SU-DHL-6 (cell line): ENCODE results near the gene FLT1.

Experiments
- H2AFZ ChIP-seq: fragments of 200-600 bp; sonication (generic); 2 replicates; pipeline ENCODE4 v1.6.1; 2014; ENCODE audit warnings: low read depth, mild to moderate bottlenecking, moderate library complexity, mixed read lengths, antibody characterized with exemption, low read length; ENCODE audit not compliant: severe bottlenecking
- H3F3A ChIP-seq: fragments of 200-600 bp; shearing (Covaris generic); 2 replicates; pipeline ENCODE4 v1.6.0; 2016; ENCODE audit warnings: antibody characterized with exemption, mild to moderate bottlenecking; ENCODE audit not compliant: insufficient read depth
- H3K27ac ChIP-seq: fragments of 200-600 bp; sonication (generic); 2 replicates; pipeline ENCODE4 v1.5.1; 2016; ENCODE audit warnings: low read depth, mild to moderate bottlenecking, low read length, moderate library complexity, mixed read lengths
- H3K27me3 ChIP-seq: fragments of 200-600 bp; sonication (generic), shearing (Covaris generic); 2 replicates; pipeline ENCODE4 v1.6.0; 2014; ENCODE audit warnings: mild to moderate bottlenecking, low read length
- H3K36me3 ChIP-seq: fragments of 200-600 bp; sonication (generic); 2 replicates; pipeline ENCODE4 v1.6.1; 2014; ENCODE audit warnings: mild to moderate bottlenecking, low read length, mixed read lengths
- H3K4me2 ChIP-seq: fragments of 300-600, 200-600 bp; shearing (Covaris generic), sonication (generic); 2 replicates; pipeline ENCODE4 v1.6.0; 2014; ENCODE audit warnings: low read length, low read depth, mild to moderate bottlenecking; ENCODE audit not compliant: poor library complexity, severe bottlenecking
- H3K4me3 ChIP-seq: fragments of 200-600 bp; sonication (generic); 2 replicates; pipeline ENCODE4 v1.5.1; 2014; ENCODE audit warnings: antibody characterized with exemption, low read length, mild to moderate bottlenecking, mixed read lengths; ENCODE audit not compliant: insufficient read depth, poor library complexity, severe bottlenecking
- H3K79me2 ChIP-seq: fragments of 200-600 bp; sonication (generic); 2 replicates; pipeline ENCODE4 v1.6.1; 2014; ENCODE audit warnings: mild to moderate bottlenecking, low read length, moderate library complexity; ENCODE audit not compliant: insufficient read depth
- H3K9ac ChIP-seq: fragments of 200-600 bp; sonication (generic); 2 replicates; pipeline ENCODE4 v1.7.0; 2014; ENCODE audit warnings: mild to moderate bottlenecking, low read length
- H3K9me2 ChIP-seq: fragments of 200-600 bp; sonication (generic); replicated peaks from 2 replicates; pipeline ENCODE4 v1.6.1; 2014; ENCODE audit warnings: low read length; ENCODE audit not compliant: insufficient read depth
- H3K9me3 ChIP-seq: fragments of 200-600 bp; sonication (generic); 2 replicates; pipeline ENCODE4 v1.6.1; 2014; ENCODE audit warnings: low read length, mixed read lengths; ENCODE audit not compliant: insufficient read depth
- H4K20me1 ChIP-seq: fragments of 200-600 bp; sonication (generic); 2 replicates; pipeline ENCODE4 v1.6.1; 2014; ENCODE audit warnings: low read depth, mild to moderate bottlenecking, antibody characterized with exemption, low read length, moderate library complexity, mixed read lengths
- EZH2phosphoT487 ChIP-seq: fragments of 200-600 bp; sonication (generic), shearing (Covaris generic); conservative IDR thresholded peaks from 2 replicates; pipeline ENCODE4 v1.6.1; 2018; ENCODE audit warnings: mild to moderate bottlenecking, antibody characterized with exemption, low read length, moderate library complexity, mixed read lengths
- TF ChIP-seq, protein P1 (sequence below): fragments of 200-600 bp; sonication (generic); IDR thresholded peaks from one replicate; pipeline ENCODE4 v1.5.1; 2017; ENCODE audit warnings: antibody characterized with exemption, mild to moderate bottlenecking, low read length, moderate library complexity; ENCODE audit not compliant: insufficient read depth, poor library complexity, severe bottlenecking

FLT1 gene

GRCh38 chr13:28282451-28282850 lies 212.5 kb downstream of the FLT1 start:
- TF ChIP-seq EZH2phosphoT487: no peak
- TF ChIP-seq, protein P1, sequence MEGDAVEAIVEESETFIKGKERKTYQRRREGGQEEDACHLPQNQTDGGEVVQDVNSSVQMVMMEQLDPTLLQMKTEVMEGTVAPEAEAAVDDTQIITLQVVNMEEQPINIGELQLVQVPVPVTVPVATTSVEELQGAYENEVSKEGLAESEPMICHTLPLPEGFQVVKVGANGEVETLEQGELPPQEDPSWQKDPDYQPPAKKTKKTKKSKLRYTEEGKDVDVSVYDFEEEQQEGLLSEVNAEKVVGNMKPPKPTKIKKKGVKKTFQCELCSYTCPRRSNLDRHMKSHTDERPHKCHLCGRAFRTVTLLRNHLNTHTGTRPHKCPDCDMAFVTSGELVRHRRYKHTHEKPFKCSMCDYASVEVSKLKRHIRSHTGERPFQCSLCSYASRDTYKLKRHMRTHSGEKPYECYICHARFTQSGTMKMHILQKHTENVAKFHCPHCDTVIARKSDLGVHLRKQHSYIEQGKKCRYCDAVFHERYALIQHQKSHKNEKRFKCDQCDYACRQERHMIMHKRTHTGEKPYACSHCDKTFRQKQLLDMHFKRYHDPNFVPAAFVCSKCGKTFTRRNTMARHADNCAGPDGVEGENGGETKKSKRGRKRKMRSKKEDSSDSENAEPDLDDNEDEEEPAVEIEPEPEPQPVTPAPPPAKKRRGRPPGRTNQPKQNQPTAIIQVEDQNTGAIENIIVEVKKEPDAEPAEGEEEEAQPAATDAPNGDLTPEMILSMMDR: no peak
- no peaks in the 10 kb centered on the region for H3F3A ChIP-seq
- H3K79me2 ChIP-seq: no peaks in the 10 kb centered on the region
- no peaks in the 10 kb centered on the region for H4K20me1 ChIP-seq
- no peak overlapping the region for H3K4me2 ChIP-seq
- H3K9me2 ChIP-seq: no peaks in the 10 kb centered on the region
- no peak overlapping the region for H3K27ac ChIP-seq
- H3K9me3 ChIP-seq: no peaks in the 10 kb centered on the region
- H3K27me3 ChIP-seq: no peaks in the 10 kb centered on the region
- no peak overlapping the region for H3K9ac ChIP-seq
- H2AFZ ChIP-seq: no peak overlapping the region
- H3K4me3 ChIP-seq: no peak overlapping the region
- peaks cover 22% of the 10 kb centered on the region; the same call in 1 of the 2 replicates for H3K36me3 ChIP-seq

DNA sequence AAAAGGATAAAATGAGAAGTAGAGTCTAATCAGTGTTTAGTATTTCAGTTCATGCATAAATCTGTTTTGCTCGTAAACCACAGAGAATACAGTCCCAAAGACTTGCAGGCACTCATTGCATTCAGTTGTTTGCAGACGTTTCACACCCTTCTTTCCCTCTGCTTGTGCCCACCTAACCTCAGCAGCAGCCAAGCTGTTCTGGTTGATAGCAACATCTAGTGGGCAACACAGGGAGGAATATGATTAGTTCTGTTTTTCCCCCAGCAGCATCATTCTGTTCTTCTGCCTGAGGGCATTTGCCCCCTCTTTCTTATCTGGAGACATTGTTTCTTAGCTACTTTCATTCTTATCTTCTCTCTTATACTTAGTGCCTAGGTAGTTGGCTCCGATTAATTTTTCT lies 221.0 kb downstream of the FLT1 start:
- no peak overlapping the region for H3K9ac ChIP-seq
- H3K27ac ChIP-seq: peak overlapping the region; percentile 53
- no peaks in the 10 kb centered on the region for H3K79me2 ChIP-seq
- H4K20me1 ChIP-seq: no peaks in the 10 kb centered on the region
- H3F3A ChIP-seq: peaks cover 6% of the 10 kb centered on the region
- H3K36me3 ChIP-seq: peaks cover 35% of the 10 kb centered on the region
- TF ChIP-seq EZH2phosphoT487: no peak
- TF ChIP-seq, protein P1: no peak
- no peak overlapping the region for H3K4me2 ChIP-seq
- no peaks in the 10 kb centered on the region for H3K9me2 ChIP-seq
- no peak overlapping the region for H3K4me3 ChIP-seq
- no peaks in the 10 kb centered on the region for H3K27me3 ChIP-seq
- H3K9me3 ChIP-seq: no peaks in the 10 kb centered on the region
- no peak overlapping the region for H2AFZ ChIP-seq

DNA sequence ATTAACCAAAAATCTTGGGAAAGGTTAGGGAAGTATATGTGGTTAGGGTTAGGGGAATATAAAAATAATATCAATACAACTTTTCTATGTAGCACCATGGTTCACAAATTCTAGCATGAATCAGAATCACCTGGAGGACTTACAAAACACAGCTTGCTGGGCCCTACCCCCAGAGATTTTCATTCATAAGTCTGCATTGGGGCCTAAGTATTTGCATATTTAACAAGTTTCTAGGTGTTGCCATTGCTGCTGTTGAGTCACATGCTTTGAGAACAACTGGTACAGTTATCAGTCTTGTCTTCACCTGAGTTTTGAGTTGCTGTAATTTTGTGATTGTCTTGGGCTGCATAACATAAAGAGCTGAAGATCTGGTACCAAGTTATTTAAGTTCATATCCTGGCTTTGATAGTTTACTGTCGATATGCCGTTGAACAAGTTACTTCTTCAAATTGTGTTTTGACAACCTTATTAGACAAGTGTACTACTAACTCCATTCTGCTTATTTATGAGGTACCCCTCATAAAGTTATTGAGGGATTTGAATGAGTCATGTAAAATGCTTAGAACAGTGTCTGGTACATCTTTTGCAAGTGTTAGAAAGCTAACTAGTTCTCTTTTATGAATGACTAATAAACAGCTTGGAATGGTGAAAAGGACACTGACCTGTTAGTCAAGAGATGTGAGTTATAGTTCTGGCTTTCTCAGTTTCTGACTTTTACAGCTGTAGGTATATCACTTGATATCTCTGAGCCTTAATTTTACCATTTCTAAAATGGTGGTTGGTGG lies 223.7 kb downstream of the FLT1 start:
- Histone ChIP-seq H3K79me2 (no peaks in the 10 kb centered on the region), H4K20me1 (no peaks in the 10 kb centered on the region), H3K4me2 (peak overlapping the region; percentile 2), H3K27me3 (no peaks in the 10 kb centered on the region), H3K9me2 (no peaks in the 10 kb centered on the region), H2AFZ (no peak overlapping the region), H3K36me3 (peaks cover 50% of the 10 kb centered on the region), H3K27ac (peak overlapping the region; percentile 47), H3K4me3 (peak overlapping the region; percentile 9), H3K9ac (no peak overlapping the region), H3F3A (peaks cover 21% of the 10 kb centered on the region), H3K9me3 (peaks cover 9% of the 10 kb centered on the region; the same call in 1 of the 2 replicates)
- no peak for TF ChIP-seq EZH2phosphoT487
- TF ChIP-seq, protein P1: no peak
